Smooth muscle cell (in vitro differentiated cells): ENCODE measurements around the gene KCP. TPM values are rescaled to one million over a fixed set of nuclear protein-coding genes. Genes with fewer than 3 reads are reported as not detected.

ENCODE experiments used
- DNase-seq: peaks from one replicate; lab custom pipeline; 2025; ENCODE audit not compliant: unreplicated experiment; lab: John Stamatoyannopoulos, UW
- H2AFZ ChIP-seq: fragments of 200-600 bp; sonication (generic); 2 replicates; pipeline ENCODE4 v1.6.0; 2016; ENCODE audit warnings: antibody characterized with exemption, low read depth, mild to moderate bottlenecking
- H3F3A ChIP-seq: fragments of 200-600 bp; sonication (generic); 2 replicates; pipeline ENCODE4 v1.6.0; 2017; ENCODE audit warnings: antibody characterized with exemption, low read depth
- H3K27ac ChIP-seq: fragments of 200-600 bp; sonication (generic); 2 replicates; pipeline ENCODE4 v1.5.1; 2016; ENCODE audit warnings: low read depth, mild to moderate bottlenecking
- H3K27me3 ChIP-seq: fragments of 200-600 bp; sonication (generic); 2 replicates; pipeline ENCODE4 v1.6.1; 2016; ENCODE audit warnings: low read depth, mild to moderate bottlenecking
- H3K36me3 ChIP-seq: fragments of 200-600 bp; sonication (generic); 2 replicates; pipeline ENCODE4 v1.5.1; 2016; ENCODE audit warnings: low read depth
- H3K4me1 ChIP-seq: fragments of 200-600 bp; sonication (generic); 2 replicates; pipeline ENCODE4 v1.5.1; 2016; ENCODE audit warnings: low read depth
- H3K4me2 ChIP-seq: fragments of 200-600 bp; sonication (generic); 2 replicates; pipeline ENCODE4 v1.6.0; 2016; ENCODE audit warnings: mild to moderate bottlenecking
- H3K4me3 ChIP-seq: fragments of 200-600 bp; sonication (generic); 2 replicates; pipeline ENCODE4 v1.5.1; 2016; ENCODE audit warnings: mild to moderate bottlenecking
- H3K79me2 ChIP-seq: fragments of 200-600 bp; sonication (generic); 2 replicates; pipeline ENCODE4 v1.6.0; 2016; ENCODE audit warnings: low read depth, mild to moderate bottlenecking
- H3K9ac ChIP-seq: fragments of 200-600 bp; sonication (generic); 2 replicates; pipeline ENCODE4 v1.6.0; 2016; ENCODE audit warnings: low read depth
- H3K9me3 ChIP-seq: fragments of 200-600 bp; sonication (generic); replicated peaks from 2 replicates; pipeline ENCODE4 v1.5.1; 2016; ENCODE audit warnings: low read depth
- H4K20me1 ChIP-seq: fragments of 200-600 bp; sonication (generic); 2 replicates; pipeline ENCODE4 v1.6.0; 2016; ENCODE audit warnings: low read depth
- CTCF ChIP-seq: fragments of 200-600 bp; sonication (generic); IDR thresholded peaks from 2 replicates; pipeline ENCODE4 v1.5.1; 2017; ENCODE audit warnings: borderline replicate concordance, mild to moderate bottlenecking, antibody characterized with exemption; ENCODE audit not compliant: insufficient read depth, poor library complexity, severe bottlenecking
- WGBS: methylation state at CpG from one replicate; pipeline ENCODE4 v1.1.7; 2016; ENCODE audit warnings: low lambda C conversion rate; 5-methylcytosine and 5-hydroxymethylcytosine counted together
- polyA plus RNA-seq: library from polyadenylated mRNA; unstranded; fragments of >200 nt; fragmentation: Nextera tagmentation; extraction: Ambion mirVana; gene quantifications from 2 replicates; pipeline ENCODE4 v1.2.1, GENCODE V29; 2016
- total RNA-seq: library from RNA; depleted of rRNA; stranded (reverse); fragments of >200 nt; gene quantifications from 2 replicates; pipeline ENCODE4 v1.2.3, GENCODE V29; 2014

KCP gene
- total and polyA plus RNA-seq, 2 experiments from 2014 or later = 0.99 to 4.5 TPM

- H3F3A ChIP-seq = no peaks in the 10 kb centered on the region
- H3K4me2 ChIP-seq = no peak overlapping the region
- H3K4me3 ChIP-seq = no peak overlapping the region
- H3K27ac ChIP-seq = no peak overlapping the region
- TF ChIP-seq CTCF = no peak
- H3K27me3 ChIP-seq = no peaks in the 10 kb centered on the region
- DNase-seq = no peak
- no peaks in the 10 kb centered on the region for H3K4me1 ChIP-seq
- WGBS = 96% methylated on average over 28 of the region's 28 CpGs
- H3K9me3 ChIP-seq = no peaks in the 10 kb centered on the region
- peaks cover 11% of the 10 kb centered on the region for H3K36me3 ChIP-seq
- no peaks in the 10 kb centered on the region for H4K20me1 ChIP-seq
- no peaks in the 10 kb centered on the region for H3K79me2 ChIP-seq
- no peak overlapping the region for H3K9ac ChIP-seq
- no peak overlapping the region for H2AFZ ChIP-seq
Observed at GRCh38 chr7:128852537-128853254, 57.8 kb downstream of the KCP start.

GRCh38 chr7:128849804-128850490, 60.6 kb downstream of the KCP start:
- Histone ChIP-seq H3K27me3 (no peaks in the 10 kb centered on the region), H3K4me2 (no peak overlapping the region), H3F3A (no peaks in the 10 kb centered on the region), H2AFZ (no peak overlapping the region), H3K79me2 (no peaks in the 10 kb centered on the region), H3K9ac (no peak overlapping the region), H3K9me3 (no peaks in the 10 kb centered on the region), H3K4me1 (no peaks in the 10 kb centered on the region), H3K27ac (no peak overlapping the region), H3K36me3 (peaks cover 11% of the 10 kb centered on the region), H4K20me1 (no peaks in the 10 kb centered on the region), H3K4me3 (no peak overlapping the region)
- DNase-seq = no peak
- WGBS = 98% methylated on average over 18 of the region's 18 CpGs
- TF ChIP-seq CTCF = no peak

GRCh38 chr7:128849156-128849515, 61.4 kb downstream of the KCP start:
- Histone ChIP-seq H3K4me2 (no peak overlapping the region), H2AFZ (no peak overlapping the region), H3K9me3 (no peaks in the 10 kb centered on the region), H3K27ac (no peak overlapping the region), H3K27me3 (no peaks in the 10 kb centered on the region), H3K9ac (no peak overlapping the region), H4K20me1 (no peaks in the 10 kb centered on the region), H3K79me2 (no peaks in the 10 kb centered on the region), H3K4me1 (no peaks in the 10 kb centered on the region), H3F3A (no peaks in the 10 kb centered on the region), H3K36me3 (peaks cover 11% of the 10 kb centered on the region), H3K4me3 (no peak overlapping the region)
- no peak for DNase-seq
- 98% methylated on average over 13 of the region's 16 CpGs for WGBS
- TF ChIP-seq CTCF = no peak
